SK-N-SH treated with all-trans-retinoic acid at 6 μM for 48 hours (cell line): ENCODE data around the gene UROC1.

Experiments
- ATAC-seq: fragments of 200-7000 bp; cut with Tn5 transposase; 3 replicates; pipeline ENCODE4 v1.9.1; 2020; ENCODE audit warnings: mild to moderate bottlenecking, moderate library complexity
- ARNTL ChIP-seq: fragments of 450-650 bp; formaldehyde crosslinking; IDR thresholded peaks from 2 replicates; pipeline ENCODE4 v1.5.0; 2020; ENCODE audit warnings: low read depth, mild to moderate bottlenecking, moderate library complexity, borderline replicate concordance
- BACH2 ChIP-seq: fragments of 250-450 bp; sonication (Bioruptor Pico); IDR thresholded peaks from 2 replicates; pipeline ENCODE4 v1.9.0; 2021; ENCODE audit warnings: mild to moderate bottlenecking, borderline replicate concordance
- CREB5 ChIP-seq: fragments of 250-450 bp; sonication (Bioruptor Pico); IDR thresholded peaks from 2 replicates; pipeline ENCODE4 v1.5.1; 2020; ENCODE audit warnings: low read depth, mild to moderate bottlenecking, moderate library complexity
- CSDC2 ChIP-seq: fragments of 250-450 bp; sonication (Bioruptor Pico); IDR thresholded peaks from 2 replicates; pipeline ENCODE4 v1.5.0; 2020; ENCODE audit warnings: mild to moderate bottlenecking, moderate library complexity
- CSRNP3 ChIP-seq: fragments of 250-450 bp; sonication (Bioruptor Pico); IDR thresholded peaks from 2 replicates; pipeline ENCODE4 v1.5.1; 2021; ENCODE audit warnings: mild to moderate bottlenecking, moderate library complexity
- ESRRG ChIP-seq: fragments of 250-450 bp; sonication (Bioruptor Pico); IDR thresholded peaks from 2 replicates; pipeline ENCODE4 v1.6.1; 2021; ENCODE audit warnings: mild to moderate bottlenecking
- GLIS3 ChIP-seq: fragments of 250-450 bp; sonication (Bioruptor Pico); IDR thresholded peaks from 2 replicates; pipeline ENCODE4 v1.5.0; 2020; ENCODE audit warnings: mild to moderate bottlenecking, moderate library complexity
- ISL1 ChIP-seq: fragments of 250-450 bp; sonication (Bioruptor Pico); IDR thresholded peaks from 2 replicates; pipeline ENCODE4 v2.1.2; 2022; ENCODE audit warnings: mild to moderate bottlenecking, moderate library complexity
- OSR1 ChIP-seq: fragments of 250-450 bp; sonication (Bioruptor Pico); IDR thresholded peaks from 2 replicates; pipeline ENCODE4 v1.8.0; 2022; ENCODE audit warnings: moderate library complexity, mild to moderate bottlenecking, inconsistent platforms
- PATZ1 ChIP-seq: fragments of 250-450 bp; sonication (Bioruptor Pico); IDR thresholded peaks from 2 replicates; pipeline ENCODE4 v1.8.0; 2020; ENCODE audit warnings: mild to moderate bottlenecking, moderate library complexity, borderline replicate concordance
- POU6F1 ChIP-seq: fragments of 250-450 bp; sonication (Bioruptor Pico); IDR thresholded peaks from 2 replicates; pipeline ENCODE4 v1.8.0; 2021; ENCODE audit warnings: low read depth, mild to moderate bottlenecking, moderate library complexity, borderline replicate concordance
- PPARA ChIP-seq: fragments of 250-450 bp; sonication (Bioruptor Pico); IDR thresholded peaks from 2 replicates; pipeline ENCODE4 v1.5.0; 2020; ENCODE audit warnings: mild to moderate bottlenecking, borderline replicate concordance
- SNAI2 ChIP-seq: fragments of 250-450 bp; sonication (Bioruptor Pico); IDR thresholded peaks from 2 replicates; pipeline ENCODE4 v1.5.0; 2020; ENCODE audit warnings: mild to moderate bottlenecking, moderate library complexity
- TCF4 ChIP-seq: fragments of 250-450 bp; sonication (Bioruptor Pico); IDR thresholded peaks from 2 replicates; pipeline ENCODE4 v1.8.0; 2021; ENCODE audit warnings: mild to moderate bottlenecking, moderate library complexity, borderline replicate concordance
- TOX ChIP-seq: fragments of 250-450 bp; sonication (Bioruptor Pico); IDR thresholded peaks from 2 replicates; pipeline ENCODE4 v1.8.0; 2021; ENCODE audit warnings: mild to moderate bottlenecking, moderate library complexity, borderline replicate concordance
- TSHZ2 ChIP-seq: fragments of 250-450 bp; sonication (Bioruptor Pico); IDR thresholded peaks from 2 replicates; pipeline ENCODE4 v1.5.0; 2020; ENCODE audit warnings: mild to moderate bottlenecking, moderate library complexity
- ZC3H10 ChIP-seq: fragments of 250-450 bp; sonication (Bioruptor Pico); IDR thresholded peaks from 2 replicates; pipeline ENCODE4 v1.5.1; 2021; ENCODE audit warnings: mild to moderate bottlenecking, moderate library complexity
- ZFP3 ChIP-seq: fragments of 250-450 bp; sonication (Bioruptor Pico); IDR thresholded peaks from 2 replicates; pipeline ENCODE4 v1.5.0; 2020; ENCODE audit warnings: mild to moderate bottlenecking, moderate library complexity
- ZFP30 ChIP-seq: fragments of 450-650 bp; formaldehyde crosslinking; IDR thresholded peaks from 2 replicates; pipeline ENCODE4 v1.5.0; 2022; ENCODE audit warnings: mild to moderate bottlenecking, moderate library complexity
- ZNF565 ChIP-seq: fragments of 450-650 bp; formaldehyde crosslinking; conservative IDR thresholded peaks from 2 replicates; pipeline ENCODE4 v1.5.0; 2020; ENCODE audit warnings: low read depth, mild to moderate bottlenecking, moderate library complexity
- ZNF70 ChIP-seq: fragments of 450-650 bp; formaldehyde crosslinking; IDR thresholded peaks from 2 replicates; pipeline ENCODE4 v1.5.0; 2020; ENCODE audit warnings: mild to moderate bottlenecking, moderate library complexity
- ZNF8 ChIP-seq: fragments of 450-650 bp; formaldehyde crosslinking; IDR thresholded peaks from 2 replicates; pipeline ENCODE4 v1.5.0; 2020; ENCODE audit warnings: mild to moderate bottlenecking, moderate library complexity

UROC1 gene

GRCh38 chr3:126557761-126558160, 40.2 kb upstream of the UROC1 start:
- ATAC-seq = peak; percentile 40; the same call in 2 of the 3 replicates

GRCh38 chr3:126557415-126557745, 39.8 kb upstream of the UROC1 start:
- ATAC-seq = no peak
- TF ChIP-seq TOX (CRISPR knock-in tag) (no peak), ZNF70 (CRISPR knock-in tag) (no peak), PPARA (CRISPR knock-in tag) (no peak), ZC3H10 (CRISPR knock-in tag) (no peak), ZNF8 (CRISPR knock-in tag) (no peak), CREB5 (CRISPR knock-in tag) (no peak), ZNF565 (CRISPR knock-in tag) (no peak), BACH2 (no peak), GLIS3 (CRISPR knock-in tag) (no peak)

More at GRCh38 chr3:126557761-126558160, 40.2 kb upstream of the UROC1 start:
- TF ChIP-seq TOX (CRISPR knock-in tag) (no peak), CSRNP3 (CRISPR knock-in tag) (no peak), ISL1 (CRISPR knock-in tag) (no peak), ZNF565 (CRISPR knock-in tag) (no peak), TSHZ2 (CRISPR knock-in tag) (no peak), CREB5 (CRISPR knock-in tag) (no peak), CSDC2 (CRISPR knock-in tag) (no peak), PPARA (CRISPR knock-in tag) (no peak), GLIS3 (CRISPR knock-in tag) (no peak), OSR1 (no peak), SNAI2 (no peak), PATZ1 (CRISPR knock-in tag) (no peak), ZFP30 (CRISPR knock-in tag) (no peak), POU6F1 (CRISPR knock-in tag) (no peak), TCF4 (CRISPR knock-in tag) (no peak), ARNTL (CRISPR knock-in tag) (no peak), ZNF70 (CRISPR knock-in tag) (no peak), ESRRG (CRISPR knock-in tag) (no peak), ZNF8 (CRISPR knock-in tag) (no peak), ZFP3 (CRISPR knock-in tag) (no peak)
